K562 (cell line): ENCODE results near the gene PRR29. TPM values are rescaled to one million over a fixed set of nuclear protein-coding genes. Genes with fewer than 3 reads are reported as not detected.

Experiments used
- ATAC-seq: fragments of 200-7000 bp; cut with Tn5 transposase; 3 replicates; pipeline ENCODE4 v1.9.1; 2020; ENCODE audit warnings: moderate library complexity
- BruUV-seq: library from RNA; stranded (reverse); fragments of 400-500 nt; replicated peaks from 2 replicates; lab custom pipeline; 2021; lab: Mats Ljungman, UMichigan
- CTCF ChIA-PET: fragments of 300-600 bp; formaldehyde crosslinking; extraction: SDS; loops from one replicate; lab custom pipeline; 2021; ENCODE audit warnings: low intra/inter-chr PET ratio; lab: Yijun Ruan, JAX
- POLR2A ChIA-PET: fragments of 300-600, 350-650 bp; sonication (Branson Sonifier 250); formaldehyde crosslinking; extraction: SDS; loops from one replicate; lab custom pipeline; 2021; ENCODE audit warnings: antibody characterized with exemption, inconsistent platforms; lab: Yijun Ruan, JAX
- DNase-seq, 4 experiments: peaks; one replicate each; pipeline versions ENCODE4 v3.0.0 to v3.0.0-alpha.2; 2011 to 2018; ENCODE audit warnings: low spot score in 3 of 4, mixed read lengths in 3 of 4; ENCODE audit errors: extremely low read depth in 1 of 4
- FAIRE-seq: peaks from 2 replicates; lab custom pipeline; 2011; peaks lifted over from hg19 to GRCh38; lab: Jason Lieb, UNC
- H2AFZ ChIP-seq: 2 replicates; pipeline ENCODE4 v1.6.0; 2011; ENCODE audit warnings: low read depth, low read length, control low read depth, inconsistent platforms
- H3K27ac ChIP-seq: fragments of 200-600 bp; 3 replicates; pipeline ENCODE4 v1.8.0; 2011; ENCODE audit warnings: low read depth, mild to moderate bottlenecking, control low read depth, inconsistent platforms, low read length, moderate library complexity, mixed read lengths; ENCODE audit errors: extremely low read depth
- H3K27me3 ChIP-seq, 2 experiments: fragments of 300-600 bp in 1 of 2; 2 replicates in 1 of 2; 3 replicates in 1 of 2; pipeline versions ENCODE4 v1.6.0 to v1.8.0; 2011; ENCODE audit warnings: inconsistent platforms in 2 of 2, low read length in 2 of 2, mild to moderate bottlenecking in 1 of 2, mixed read lengths in 1 of 2, moderate library complexity in 1 of 2; ENCODE audit not compliant: control insufficient read depth in 2 of 2, insufficient read depth in 2 of 2
- H3K36me3 ChIP-seq: fragments of 300-600 bp; 3 replicates; pipeline ENCODE4 v1.8.0; 2011; ENCODE audit warnings: mild to moderate bottlenecking, low read length, inconsistent platforms; ENCODE audit not compliant: control insufficient read depth, insufficient read depth
- H3K4me1 ChIP-seq, 2 experiments: fragments of 200-600 bp in 1 of 2; replicated peaks in 1 of 2; 2 replicates in 1 of 2; 3 replicates in 1 of 2; pipeline versions ENCODE4 v1.5.1 to v1.8.0; 2011; ENCODE audit warnings: inconsistent platforms in 2 of 2, low read length in 2 of 2, mild to moderate bottlenecking in 1 of 2, mixed read lengths in 1 of 2, moderate library complexity in 1 of 2; ENCODE audit not compliant: control insufficient read depth in 2 of 2, insufficient read depth in 2 of 2
- H3K4me2 ChIP-seq: 2 replicates; pipeline ENCODE4 v1.6.1; 2011; ENCODE audit warnings: low read length, control low read depth, inconsistent platforms, mixed read lengths; ENCODE audit not compliant: insufficient read depth
- H3K4me3 ChIP-seq: fragments of 200-600 bp; sonication (generic), shearing (Covaris generic); 2 replicates; pipeline ENCODE4 v1.5.1; 2016; ENCODE audit warnings: control low read depth, inconsistent platforms
- H3K79me2 ChIP-seq: fragments of 200-600 bp; 3 replicates; pipeline ENCODE4 v1.8.0; 2011; ENCODE audit warnings: low read length, inconsistent platforms; ENCODE audit not compliant: control insufficient read depth, insufficient read depth
- H3K9ac ChIP-seq, 2 experiments: 2 replicates each; pipeline versions ENCODE4 v1.6.0 to v1.6.1; 2011; ENCODE audit warnings: low read depth in 2 of 2, low read length in 2 of 2, control low read depth in 1 of 2, inconsistent platforms in 1 of 2, mild to moderate bottlenecking in 1 of 2, mixed read lengths in 1 of 2; ENCODE audit not compliant: insufficient read depth in 1 of 2
- H3K9me1 ChIP-seq: one replicate; pipeline ENCODE4 v1.6.0; 2011; ENCODE audit warnings: inconsistent platforms, mild to moderate bottlenecking, low read length, moderate library complexity; ENCODE audit not compliant: control insufficient read depth, insufficient read depth
- H3K9me3 ChIP-seq: replicated peaks from 2 replicates; pipeline ENCODE4 v1.5.1; 2011; ENCODE audit warnings: low read depth, low read length, inconsistent platforms; ENCODE audit not compliant: control insufficient read depth, insufficient read depth
- H4K20me1 ChIP-seq: replicated peaks from 2 replicates; pipeline ENCODE4 v1.6.1; 2011; ENCODE audit warnings: low read length, inconsistent platforms, mixed read lengths; ENCODE audit not compliant: control insufficient read depth, insufficient read depth
- E2F6 ChIP-seq, 2 experiments: IDR thresholded peaks; 2 replicates each; pipeline ENCODE4 v1.6.1; 2011; ENCODE audit warnings: borderline replicate concordance in 1 of 2, control low read depth in 1 of 2, low read depth in 1 of 2, low read length in 1 of 2, mild to moderate bottlenecking in 1 of 2, mixed read lengths in 1 of 2, moderate library complexity in 1 of 2; ENCODE audit not compliant: insufficient read depth in 1 of 2, insufficient read length in 1 of 2, poor library complexity in 1 of 2, severe bottlenecking in 1 of 2; ENCODE audit errors: extremely low read depth in 1 of 2
- ZC3H8 ChIP-seq: fragments of 450-650 bp; IDR thresholded peaks from 2 replicates; pipeline ENCODE4 v1.6.1; 2017
- WGBS: fragments of 100-300 bp; shearing (Covaris generic); methylation state at CpG from one replicate; pipeline ENCODE4 v1.1.6; 2016; ENCODE audit warnings: low coverage, mixed read lengths; ENCODE audit not compliant: insufficient coverage; ENCODE audit errors: missing lambda C conversion rate; 5-methylcytosine and 5-hydroxymethylcytosine counted together
- in situ Hi-C: fragments of 300-500 bp; cut with MboI; formaldehyde crosslinking; loops from 4 replicates; pipeline ENCODE4 v1.15.0; 2018; ENCODE audit warnings: inconsistent platforms, mixed read lengths
- intact Hi-C: fragments of 100-400 bp; cut with micrococcal nuclease; formaldehyde crosslinking; loops from 2 replicates; pipeline ENCODE4 v1.14.2; 2022
- polyA plus RNA-seq, 8 experiments: library from polyadenylated mRNA; depleted of rRNA in 4 of 8; stranded (reverse) in 5 of 8; unstranded in 3 of 8; fragments of >200 nt; fragmentation: Nextera tagmentation in 2 of 8; fragmentation: Illumina TruSeq in 1 of 8; extraction: Ambion mirVana in 2 of 8; extraction: Trizol in 1 of 8; gene quantifications; 2 replicates each; pipeline versions ENCODE4 v1.2.1 to v1.2.3, GENCODE V29; 2011 to 2014; ENCODE audit warnings: inconsistent platforms in 1 of 8, missing spikeins in 1 of 8
- total RNA-seq, 7 experiments: library from RNA; depleted of rRNA in 6 of 7; stranded (reverse); fragments of >200 nt in 6 of 7; fragmentation: Illumina TruSeq in 2 of 7; extraction: Trizol in 2 of 7; gene quantifications; 2 replicates each; pipeline versions ENCODE4 v1.2.1 to v1.2.3, GENCODE V29; 2011 to 2021; ENCODE audit warnings: low replicate concordance in 1 of 7

Gene PRR29
- total and polyA plus RNA-seq, 9 of the 15 experiments (the other 6 are each of a cell fraction or from before 2014, with no cell fraction given) = 0.08 to 0.58 (median 0.15) TPM; not detected in 5

- peak overlapping the region in 1 of 2 experiments; percentile 92; a peak in 1 of 4 replicates for H3K9ac ChIP-seq
- TF ChIP-seq ZC3H8 = no peak
- TF ChIP-seq E2F6 (IDR thresholded peaks at IDR 0.05; ENCODE audit: borderline replicate concordance in 1 of 2, extremely low read depth in 1 of 2, insufficient read depth in 1 of 2, insufficient read length in 1 of 2, low read depth in 1 of 2, low read length in 1 of 2, poor library complexity in 1 of 2, severe bottlenecking in 1 of 2) = peak in 1 of 2 experiments; percentile 34
- in situ Hi-C loops (no loop called here), intact Hi-C loops (no loop called here)
- peaks cover under 1% of the 10 kb centered on the region; the same call in 1 of the 3 replicates for H3K36me3 ChIP-seq
- H3K27ac ChIP-seq = no peak overlapping the region
- 33% methylated on average over 17 of the region's 19 CpGs for WGBS
- POLR2A ChIA-PET = interaction anchor here (0.6 to 1.2 kb wide), 5 partner anchors 9 to 303 kb away, joined by 3 read pairs; no protein-coding TSS in a partner anchor
- H2AFZ ChIP-seq = peak overlapping the region; percentile 99
- H3K4me1 ChIP-seq = peaks cover 5 to 43% of the 10 kb centered on the region in 2 experiments
- no peak for FAIRE-seq
- no peaks in the 10 kb centered on the region for H3K9me3 ChIP-seq
- H3K79me2 ChIP-seq = no peaks in the 10 kb centered on the region
- H4K20me1 ChIP-seq = no peaks in the 10 kb centered on the region
- no peaks in the 10 kb centered on the region for H3K9me1 ChIP-seq
- no peak for ATAC-seq
- H3K4me3 ChIP-seq = peak overlapping the region; percentile 52
- H3K4me2 ChIP-seq = peak overlapping the region; percentile 89
- peaks cover under 1 to 5% of the 10 kb centered on the region in 2 experiments; a peak in 2 of 5 replicates for H3K27me3 ChIP-seq
- DNase-seq = no peak
- BruUV-seq = no TSS peak
- CTCF ChIA-PET = no interaction called here
Observed at GRCh38 chr17:63997341-63998048, 656 bp upstream of the PRR29 start.
